Activated T-helper 17 cell treated with anti-CD3 and anti-CD28 coated beads, Interleukin-2, amount 50 U/mL, for 72 hours (primary cell): ENCODE measurements around the gene NEU4. TPM values are rescaled to one million over a fixed set of nuclear protein-coding genes. Genes with fewer than 3 reads are reported as not detected.
A peak's percentile ranks its signal among the peaks of the same experiment; 100 is the strongest.
"Not testable (repeated sequence)": the region's sequence is repeated elsewhere in the genome, so short reads cannot be mapped to it uniquely, and the experiment has no call there.

Source experiments
- ATAC-seq: fragments of 150-1000 bp; cut with Tn5 transposase; replicated peaks from 2 replicates; pipeline ENCODE4 v1.10.0; 2021; ENCODE audit warnings: mild to moderate bottlenecking, moderate library complexity
- H3K27ac Mint-ChIP-seq: one replicate; pipeline ENCODE4 v1.8.0; 2022; ENCODE audit warnings: mixed read lengths
- H3K27me3 Mint-ChIP-seq: one replicate; pipeline ENCODE4 v1.8.0; 2022; ENCODE audit warnings: mixed read lengths
- H3K36me3 Mint-ChIP-seq: one replicate; pipeline ENCODE4 v1.8.0; 2022; ENCODE audit warnings: low read depth, mild to moderate bottlenecking, mixed read lengths
- H3K4me1 Mint-ChIP-seq: one replicate; pipeline ENCODE4 v1.8.0; 2022; ENCODE audit warnings: mixed read lengths
- H3K4me3 Mint-ChIP-seq: one replicate; pipeline ENCODE4 v1.8.0; 2022; ENCODE audit warnings: mild to moderate bottlenecking, mixed read lengths
- H3K9me3 Mint-ChIP-seq: one replicate; pipeline ENCODE4 v1.8.0; 2022; ENCODE audit warnings: mixed read lengths
- total RNA-seq, 2 donors: library from RNA; stranded (reverse); gene quantifications; one replicate each; pipeline ENCODE4 v1.2.3, GENCODE V29; 2022

The NEU4 gene
- total RNA-seq, 2 donors from 2014 or later: 1.1 to 9.8 TPM

GRCh38 chr2:241801611-241802420, 7.2 kb upstream of the NEU4 start:
- Mint-ChIP-seq H3K27ac (no peak overlapping the region), H3K36me3 (no peaks in the 10 kb centered on the region), H3K27me3 (no peaks in the 10 kb centered on the region), H3K4me3 (no peak overlapping the region), H3K4me1 (no peaks in the 10 kb centered on the region), H3K9me3 (no peaks in the 10 kb centered on the region)
- ATAC-seq: no peak

- H3K4me1 Mint-ChIP-seq: no peaks in the 10 kb centered on the region
- H3K9me3 Mint-ChIP-seq: no peaks in the 10 kb centered on the region
- H3K27me3 Mint-ChIP-seq: no peaks in the 10 kb centered on the region
- H3K27ac Mint-ChIP-seq: peak overlapping the region; percentile 87
- peak overlapping the region; percentile 82 for H3K4me3 Mint-ChIP-seq
- peak; percentile 20 for ATAC-seq
- no peaks in the 10 kb centered on the region for H3K36me3 Mint-ChIP-seq
Measured at GRCh38 chr2:241802421-241803318, 6.3 kb upstream of the NEU4 start.

GRCh38 chr2:241803387-241804325, 5.3 kb upstream of the NEU4 start:
- peak overlapping the region; percentile 87 for H3K27ac Mint-ChIP-seq

GRCh38 chr2:241804326-241805229, 4.4 kb upstream of the NEU4 start:
- Mint-ChIP-seq H3K36me3 (no peaks in the 10 kb centered on the region), H3K9me3 (no peaks in the 10 kb centered on the region), H3K27me3 (no peaks in the 10 kb centered on the region), H3K27ac (no peak overlapping the region), H3K4me3 (peak overlapping the region; percentile 82), H3K4me1 (no peaks in the 10 kb centered on the region)
- ATAC-seq: peak; percentile 43

More at GRCh38 chr2:241803387-241804325, 5.3 kb upstream of the NEU4 start:
- no peaks in the 10 kb centered on the region for H3K4me1 Mint-ChIP-seq
- peak; percentile 68 for ATAC-seq
- no peaks in the 10 kb centered on the region for H3K9me3 Mint-ChIP-seq
- no peaks in the 10 kb centered on the region for H3K36me3 Mint-ChIP-seq
- peak overlapping the region; percentile 82 for H3K4me3 Mint-ChIP-seq
- H3K27me3 Mint-ChIP-seq: no peaks in the 10 kb centered on the region

- H3K27me3 Mint-ChIP-seq, ATAC-seq, H3K4me3 Mint-ChIP-seq, H3K27ac Mint-ChIP-seq, H3K9me3 Mint-ChIP-seq, H3K36me3 Mint-ChIP-seq, H3K4me1 Mint-ChIP-seq: not testable (repeated sequence)
Measured at GRCh38 chr2:241806217-241806616, 2.8 kb upstream of the NEU4 start.

- Mint-ChIP-seq H3K9me3 (no peaks in the 10 kb centered on the region), H3K4me3 (no peak overlapping the region), H3K36me3 (no peaks in the 10 kb centered on the region), H3K4me1 (no peaks in the 10 kb centered on the region), H3K27me3 (no peaks in the 10 kb centered on the region), H3K27ac (peak overlapping the region; percentile 37)
- ATAC-seq: no peak
Measured at GRCh38 chr2:241808051-241808720, 807 bp upstream of the NEU4 start.

- ATAC-seq: no peak
- H3K36me3 Mint-ChIP-seq: no peaks in the 10 kb centered on the region
- H3K9me3 Mint-ChIP-seq: no peaks in the 10 kb centered on the region
- no peaks in the 10 kb centered on the region for H3K27me3 Mint-ChIP-seq
- no peak overlapping the region for H3K27ac Mint-ChIP-seq
- no peaks in the 10 kb centered on the region for H3K4me1 Mint-ChIP-seq
- no peak overlapping the region for H3K4me3 Mint-ChIP-seq
Measured at GRCh38 chr2:241809383-241810306, 652 bp downstream of the NEU4 start.

GRCh38 chr2:241810307-241811200, 1.6 kb downstream of the NEU4 start:
- H3K4me1 Mint-ChIP-seq: no peaks in the 10 kb centered on the region
- no peaks in the 10 kb centered on the region for H3K9me3 Mint-ChIP-seq
- no peak for ATAC-seq
- no peak overlapping the region for H3K4me3 Mint-ChIP-seq
- no peaks in the 10 kb centered on the region for H3K36me3 Mint-ChIP-seq
- no peaks in the 10 kb centered on the region for H3K27me3 Mint-ChIP-seq
- H3K27ac Mint-ChIP-seq: no peak overlapping the region

- H3K9me3 Mint-ChIP-seq: no peaks in the 10 kb centered on the region
- no peaks in the 10 kb centered on the region for H3K27me3 Mint-ChIP-seq
- no peaks in the 10 kb centered on the region for H3K36me3 Mint-ChIP-seq
- H3K4me1 Mint-ChIP-seq: no peaks in the 10 kb centered on the region
- H3K4me3 Mint-ChIP-seq: no peak overlapping the region
- ATAC-seq: no peak
- H3K27ac Mint-ChIP-seq: no peak overlapping the region
Measured at GRCh38 chr2:241811201-241811951, 2.4 kb downstream of the NEU4 start.

- no peak overlapping the region for H3K4me3 Mint-ChIP-seq
- H3K27ac Mint-ChIP-seq: no peak overlapping the region
- no peaks in the 10 kb centered on the region for H3K9me3 Mint-ChIP-seq
- H3K36me3 Mint-ChIP-seq: no peaks in the 10 kb centered on the region
- ATAC-seq: no peak
- H3K4me1 Mint-ChIP-seq: no peaks in the 10 kb centered on the region
- no peaks in the 10 kb centered on the region for H3K27me3 Mint-ChIP-seq
Measured at GRCh38 chr2:241811952-241812729, 3.1 kb downstream of the NEU4 start.
